ENCODE measurements around the gene CFAP97D1.
A peak's percentile ranks its signal among the peaks of the same experiment; 100 is the strongest.

Gene CFAP97D1

GRCh38 chr17:43830510-43831140 is 50.4 kb downstream of the CFAP97D1 start:
- no peak for DNase-seq

GRCh38 chr17:43831633-43832032 is 51.4 kb downstream of the CFAP97D1 start:
- DNase-seq = no peak

- peak; percentile 27 for DNase-seq
Observed at GRCh38 chr17:43832168-43832975, 52.1 kb downstream of the CFAP97D1 start.

GRCh38 chr17:43832976-43833829 is 53.0 kb downstream of the CFAP97D1 start, which contains the start of gene MPP3:
TSS of gene MPP3 (minus strand) at chr17:43833146. CDS start at chr17:43831906, 1,240 bp downstream.
- DNase-seq = peak; percentile 79

- DNase-seq = no peak
Observed at GRCh38 chr17:43834106-43834505, 53.9 kb downstream of the CFAP97D1 start.

Data from NCI-H510A (cell line).